AG09309 (cell line): Measurements from ENCODE around the gene C19orf12.
A peak's percentile ranks its signal among the peaks of the same experiment; 100 is the strongest.

Source experiments
- DNase-seq: peaks from one replicate; pipeline ENCODE4 v3.0.0-alpha.2; 2010; ENCODE audit warnings: low read depth
- H3K4me3 ChIP-seq: 2 replicates; pipeline ENCODE4 v1.5.1; 2011; ENCODE audit warnings: mild to moderate bottlenecking, low read depth, low read length, moderate library complexity; ENCODE audit not compliant: control insufficient read depth
- CTCF ChIP-seq: IDR thresholded peaks from 2 replicates; pipeline ENCODE4 v1.5.1; 2011; ENCODE audit warnings: mild to moderate bottlenecking, low read depth, low read length, inconsistent platforms; ENCODE audit not compliant: insufficient read depth, control insufficient read depth; ENCODE audit errors: missing control alignments

The C19orf12 gene

GRCh38 chr19:29748996-29749849 lies 34.2 kb upstream of the C19orf12 start:
- TF ChIP-seq CTCF, result no peak

GRCh38 chr19:29745253-29745652 lies 30.2 kb upstream of the C19orf12 start:
- no peak for DNase-seq
- TF ChIP-seq CTCF, result peak; percentile 18
- no peak overlapping the region for H3K4me3 ChIP-seq

More at GRCh38 chr19:29748996-29749849, 34.2 kb upstream of the C19orf12 start:
- H3K4me3 ChIP-seq, result no peak overlapping the region
- no peak for DNase-seq

GRCh38 chr19:29743681-29744080 lies 28.6 kb upstream of the C19orf12 start:
- H3K4me3 ChIP-seq, result no peak overlapping the region
- no peak for DNase-seq
- no peak for TF ChIP-seq CTCF

GRCh38 chr19:29741776-29742175 lies 26.7 kb upstream of the C19orf12 start:
- DNase-seq, result no peak
- no peak overlapping the region for H3K4me3 ChIP-seq
- no peak for TF ChIP-seq CTCF

GRCh38 chr19:29741226-29741625 lies 26.2 kb upstream of the C19orf12 start:
- no peak for TF ChIP-seq CTCF
- H3K4me3 ChIP-seq, result no peak overlapping the region
- DNase-seq, result no peak

- no peak for DNase-seq
- no peak overlapping the region for H3K4me3 ChIP-seq
- no peak for TF ChIP-seq CTCF
These were observed 22.5 kb upstream of the C19orf12 start for GRCh38 chr19:29737461-29738000.

DNA sequence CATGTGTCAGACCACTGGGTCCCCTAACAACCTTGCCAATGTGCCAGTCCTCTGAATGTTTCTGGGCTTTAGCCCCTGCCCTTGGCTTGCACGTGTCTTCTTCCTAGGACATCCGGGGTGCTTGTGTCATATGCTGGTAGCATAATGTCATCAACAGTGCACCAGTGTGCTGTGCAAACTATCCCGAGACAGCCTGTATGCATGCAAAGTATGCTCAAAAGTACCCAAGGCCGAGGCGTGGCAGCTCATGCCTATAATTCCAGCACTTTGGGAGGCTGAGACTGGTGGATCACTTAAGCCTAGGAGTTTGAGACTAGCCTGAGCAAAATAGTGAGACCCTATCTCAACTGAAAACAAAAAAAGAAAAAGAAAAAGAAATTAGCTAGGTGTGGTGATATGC lies 20.8 kb upstream of the C19orf12 start:
- DNase-seq, result no peak
- TF ChIP-seq CTCF, result no peak
- H3K4me3 ChIP-seq, result no peak overlapping the region
